CD14-positive monocyte (primary cell): Measurements from ENCODE around the gene ATXN1. TPM values are rescaled to one million over a fixed set of nuclear protein-coding genes. Genes with fewer than 3 reads are reported as not detected.
"Not testable (repeated sequence)": the region's sequence is repeated elsewhere in the genome, so short reads cannot be mapped to it uniquely, and the experiment has no call there.

Experiments used
- DNase-seq, 3 donors: peaks; one replicate each; pipeline ENCODE4 v3.0.0-alpha.2; 2011 to 2022
- H2AFZ ChIP-seq: 2 replicates; pipeline ENCODE4 v1.6.0; 2012; ENCODE audit warnings: mild to moderate bottlenecking, low read depth, low read length, inconsistent platforms; ENCODE audit not compliant: insufficient read depth, poor library complexity, severe bottlenecking
- H3K27ac ChIP-seq, 2 donors: 1 replicate in 1 of 2; 2 replicates in 1 of 2; pipeline ENCODE4 v1.5.1; 2012 to 2013; ENCODE audit warnings: low read length in 2 of 2, control low read depth in 1 of 2, inconsistent platforms in 1 of 2, low read depth in 1 of 2, mild to moderate bottlenecking in 1 of 2
- H3K27me3 ChIP-seq, 2 donors: one replicate each; pipeline versions ENCODE4 v1.6.0 to v1.6.1; 2011 to 2013; ENCODE audit warnings: low read length in 2 of 2; ENCODE audit not compliant: control insufficient read depth in 2 of 2, insufficient read depth in 2 of 2
- H3K36me3 ChIP-seq, 2 donors: replicated peaks in 1 of 2; 1 replicate in 1 of 2; 2 replicates in 1 of 2; pipeline versions ENCODE4 v1.5.1 to v1.6.1; 2012 to 2013; ENCODE audit warnings: low read length in 2 of 2, control low read depth in 1 of 2, inconsistent platforms in 1 of 2, mild to moderate bottlenecking in 1 of 2; ENCODE audit not compliant: insufficient read depth in 2 of 2, control insufficient read depth in 1 of 2
- H3K4me1 ChIP-seq, 2 donors: 1 replicate in 1 of 2; 2 replicates in 1 of 2; pipeline versions ENCODE4 v1.5.1 to v1.6.1; 2012 to 2013; ENCODE audit warnings: low read length in 2 of 2, control low read depth in 1 of 2, inconsistent platforms in 1 of 2, mild to moderate bottlenecking in 1 of 2, moderate library complexity in 1 of 2; ENCODE audit not compliant: insufficient read depth in 2 of 2, control insufficient read depth in 1 of 2
- H3K4me2 ChIP-seq: replicated peaks from 2 replicates; pipeline ENCODE3; 2012; ENCODE audit warnings: low read length, moderate library complexity, mild to moderate bottlenecking; ENCODE audit not compliant: poor library complexity, severe bottlenecking; ENCODE audit errors: extremely low read depth
- H3K4me3 ChIP-seq, 3 experiments: fragments of 200-600 bp in 1 of 3; sonication (generic) in 1 of 3; replicated peaks in 1 of 3; 1 replicate in 2 of 3; 2 replicates in 1 of 3; pipeline ENCODE4 v1.5.1; 2011 to 2013; ENCODE audit warnings: low read length in 3 of 3, mild to moderate bottlenecking in 3 of 3, control low read depth in 2 of 3, low read depth in 2 of 3, inconsistent platforms in 1 of 3, moderate library complexity in 1 of 3
- H3K79me2 ChIP-seq: 2 replicates; pipeline ENCODE4 v1.6.0; 2012; ENCODE audit warnings: mild to moderate bottlenecking, control low read depth, inconsistent platforms, low read length, moderate library complexity; ENCODE audit not compliant: insufficient read depth
- H3K9ac ChIP-seq: 2 replicates; pipeline ENCODE4 v1.6.0; 2017; ENCODE audit warnings: low read length, mild to moderate bottlenecking; ENCODE audit not compliant: insufficient read depth, poor library complexity, severe bottlenecking
- H3K9me3 ChIP-seq, 2 donors: replicated peaks in 1 of 2; 1 replicate in 1 of 2; 2 replicates in 1 of 2; pipeline versions ENCODE4 v1.5.1 to v1.6.1; 2012 to 2013; ENCODE audit warnings: low read length in 2 of 2, control low read depth in 1 of 2; ENCODE audit not compliant: control insufficient read depth in 1 of 2, insufficient read depth in 1 of 2
- H4K20me1 ChIP-seq: 2 replicates; pipeline ENCODE4 v1.6.0; 2012; ENCODE audit warnings: mild to moderate bottlenecking, low read length, control low read depth, moderate library complexity; ENCODE audit not compliant: insufficient read depth
- H3K27ac Mint-ChIP-seq, 7 donors: one replicate each; pipeline ENCODE4 v1.8.0; 2020; ENCODE audit warnings: mild to moderate bottlenecking in 7 of 7, mixed read lengths in 7 of 7, moderate library complexity in 6 of 7, inconsistent platforms in 2 of 7
- H3K27me3 Mint-ChIP-seq, 3 donors: one replicate each; pipeline ENCODE4 v1.8.0; 2021 to 2022; ENCODE audit warnings: low read depth in 3 of 3, mild to moderate bottlenecking in 3 of 3, mixed read lengths in 3 of 3, moderate library complexity in 3 of 3, inconsistent platforms in 1 of 3
- H3K36me3 Mint-ChIP-seq, 2 donors: one replicate each; pipeline ENCODE4 v1.8.0; 2020; ENCODE audit warnings: mixed read lengths in 2 of 2, inconsistent platforms in 1 of 2, mild to moderate bottlenecking in 1 of 2
- H3K4me1 Mint-ChIP-seq: one replicate; pipeline ENCODE4 v1.8.0; 2020; ENCODE audit warnings: mild to moderate bottlenecking, mixed read lengths
- H3K4me3 Mint-ChIP-seq, 2 donors: one replicate each; pipeline ENCODE4 v1.8.0; 2020; ENCODE audit warnings: mild to moderate bottlenecking in 2 of 2, mixed read lengths in 2 of 2, moderate library complexity in 1 of 2
- H3K9me3 Mint-ChIP-seq, 7 donors: one replicate each; pipeline ENCODE4 v1.8.0; 2020 to 2022; ENCODE audit warnings: mixed read lengths in 7 of 7, mild to moderate bottlenecking in 6 of 7, moderate library complexity in 6 of 7, inconsistent platforms in 2 of 7
- WGBS: methylation state at CpG from one replicate; pipeline ENCODE4 v1.1.5; 2013; ENCODE audit warnings: missing lambda C conversion rate; ENCODE audit not compliant: insufficient coverage; 5-methylcytosine and 5-hydroxymethylcytosine counted together
- intact Hi-C, 2 donors: fragments of 100-400 bp; cut with micrococcal nuclease; formaldehyde crosslinking; loops; one replicate each; pipeline versions ENCODE4 v1.15.0 to v1.15.1; 2023
- polyA plus RNA-seq, 3 donors: library from polyadenylated mRNA; depleted of rRNA in 1 of 3; unstranded in 2 of 3; stranded (reverse) in 1 of 3; fragments of 300-500 nt in 2 of 3; fragments of >200 nt in 1 of 3; fragmentation: Illumina TruSeq in 2 of 3; gene quantifications; 1 replicate in 2 of 3; 2 replicates in 1 of 3; pipeline ENCODE4 v1.2.3, GENCODE V29; 2012 to 2021
- TF ChIP-seq, protein P1 (sequence below): fragments of 200-600 bp; IDR thresholded peaks from one replicate; pipeline ENCODE4 v1.8.0; 2022; ENCODE audit warnings: antibody characterized with exemption, mild to moderate bottlenecking

ATXN1 gene
- polyA plus RNA-seq, 3 donors: 8.8 to 19.1 (median 10.9) TPM

- no peak overlapping the region for H3K27ac Mint-ChIP-seq
Observed at GRCh38 chr6:16787128-16787682, 25.9 kb upstream of the ATXN1 start.

GRCh38 chr6:16785496-16785895, 24.2 kb upstream of the ATXN1 start:
- Histone ChIP-seq H3K9me3 (peaks cover 0 to 6% of the 10 kb centered on the region in 2 donors), H3K4me1 (no peaks in the 10 kb centered on the region), H3K4me3 (no peak overlapping the region), H3K4me2 (no peak overlapping the region), H3K9ac (no peak overlapping the region), H3K27me3 (no peaks in the 10 kb centered on the region), H4K20me1 (no peaks in the 10 kb centered on the region), H3K79me2 (no peaks in the 10 kb centered on the region), H3K27ac (no peak overlapping the region), H2AFZ (no peak overlapping the region), H3K36me3 (no peaks in the 10 kb centered on the region)
- Mint-ChIP-seq H3K27ac (no peak overlapping the region), H3K27me3 (peaks cover 0 to 8% (median 2%) of the 10 kb centered on the region in 3 donors), H3K4me1 (peaks cover 5% of the 10 kb centered on the region), H3K4me3 (no peak overlapping the region), H3K36me3 (no peaks in the 10 kb centered on the region), H3K9me3 (peaks cover 2 to 19% (median 10%) of the 10 kb centered on the region in 7 donors)
- DNase-seq: no peak
- intact Hi-C loops: no loop called here
- TF ChIP-seq, protein P1, sequence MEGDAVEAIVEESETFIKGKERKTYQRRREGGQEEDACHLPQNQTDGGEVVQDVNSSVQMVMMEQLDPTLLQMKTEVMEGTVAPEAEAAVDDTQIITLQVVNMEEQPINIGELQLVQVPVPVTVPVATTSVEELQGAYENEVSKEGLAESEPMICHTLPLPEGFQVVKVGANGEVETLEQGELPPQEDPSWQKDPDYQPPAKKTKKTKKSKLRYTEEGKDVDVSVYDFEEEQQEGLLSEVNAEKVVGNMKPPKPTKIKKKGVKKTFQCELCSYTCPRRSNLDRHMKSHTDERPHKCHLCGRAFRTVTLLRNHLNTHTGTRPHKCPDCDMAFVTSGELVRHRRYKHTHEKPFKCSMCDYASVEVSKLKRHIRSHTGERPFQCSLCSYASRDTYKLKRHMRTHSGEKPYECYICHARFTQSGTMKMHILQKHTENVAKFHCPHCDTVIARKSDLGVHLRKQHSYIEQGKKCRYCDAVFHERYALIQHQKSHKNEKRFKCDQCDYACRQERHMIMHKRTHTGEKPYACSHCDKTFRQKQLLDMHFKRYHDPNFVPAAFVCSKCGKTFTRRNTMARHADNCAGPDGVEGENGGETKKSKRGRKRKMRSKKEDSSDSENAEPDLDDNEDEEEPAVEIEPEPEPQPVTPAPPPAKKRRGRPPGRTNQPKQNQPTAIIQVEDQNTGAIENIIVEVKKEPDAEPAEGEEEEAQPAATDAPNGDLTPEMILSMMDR: no peak

More at GRCh38 chr6:16787128-16787682, 25.9 kb upstream of the ATXN1 start:
- Histone ChIP-seq H3K27me3 (no peaks in the 10 kb centered on the region), H2AFZ (no peak overlapping the region), H3K9me3 (peaks cover 0 to 6% of the 10 kb centered on the region in 2 donors), H3K27ac (no peak overlapping the region), H4K20me1 (no peaks in the 10 kb centered on the region), H3K4me3 (no peak overlapping the region), H3K9ac (no peak overlapping the region), H3K4me1 (no peaks in the 10 kb centered on the region), H3K79me2 (no peaks in the 10 kb centered on the region), H3K4me2 (no peak overlapping the region), H3K36me3 (no peaks in the 10 kb centered on the region)
- no CpG with 5 or more reads among the region's 1 CpG for WGBS
- Mint-ChIP-seq H3K4me1 (peaks cover 5% of the 10 kb centered on the region), H3K27me3 (peaks cover 0 to 6% (median 2%) of the 10 kb centered on the region in 3 donors), H3K36me3 (no peaks in the 10 kb centered on the region), H3K4me3 (no peak overlapping the region), H3K9me3 (peaks cover 2 to 24% (median 11%) of the 10 kb centered on the region in 7 donors)
- intact Hi-C loops: no loop called here
- DNase-seq: no peak
- TF ChIP-seq, protein P1: no peak

- H2AFZ ChIP-seq, intact Hi-C loops, H3K36me3 Mint-ChIP-seq, DNase-seq, H3K4me2 ChIP-seq, H4K20me1 ChIP-seq, H3K27me3 Mint-ChIP-seq, H3K36me3 ChIP-seq, H3K27ac Mint-ChIP-seq, H3K27ac ChIP-seq, H3K4me3 Mint-ChIP-seq, H3K9me3 ChIP-seq, H3K4me1 ChIP-seq, H3K27me3 ChIP-seq, H3K9ac ChIP-seq, H3K4me3 ChIP-seq, H3K4me1 Mint-ChIP-seq, H3K79me2 ChIP-seq: not testable (repeated sequence)
- H3K9me3 Mint-ChIP-seq: peaks cover 2 to 14% (median 7%) of the 10 kb centered on the region in 7 donors
- WGBS: no CpG with 5 or more reads among the region's 3 CpGs
Observed at GRCh38 chr6:16784957-16785356, 23.7 kb upstream of the ATXN1 start.
